Measurements from ENCODE around the gene TPCN2.

DNA sequence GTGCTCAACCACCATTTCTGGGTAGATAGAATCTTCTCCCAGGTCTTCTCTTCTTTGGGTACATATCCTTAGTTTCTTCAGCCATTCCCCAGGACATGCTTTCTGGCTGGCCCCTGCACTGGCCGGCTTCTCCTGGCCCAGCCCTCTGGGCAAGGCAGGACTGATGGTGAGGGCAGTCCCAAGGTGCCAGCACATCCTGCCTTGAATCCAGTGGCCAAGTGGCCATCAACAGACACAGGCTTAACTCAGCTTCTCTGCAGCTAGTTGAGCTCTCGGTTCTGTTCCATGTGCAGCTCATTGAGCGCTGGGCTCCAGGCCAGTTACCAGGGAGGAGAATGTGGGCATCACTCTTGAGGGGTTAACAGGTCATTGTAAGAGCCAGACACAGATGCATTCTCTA is 124.6 kb downstream of the TPCN2 start:
- TF ChIP-seq, protein P1, sequence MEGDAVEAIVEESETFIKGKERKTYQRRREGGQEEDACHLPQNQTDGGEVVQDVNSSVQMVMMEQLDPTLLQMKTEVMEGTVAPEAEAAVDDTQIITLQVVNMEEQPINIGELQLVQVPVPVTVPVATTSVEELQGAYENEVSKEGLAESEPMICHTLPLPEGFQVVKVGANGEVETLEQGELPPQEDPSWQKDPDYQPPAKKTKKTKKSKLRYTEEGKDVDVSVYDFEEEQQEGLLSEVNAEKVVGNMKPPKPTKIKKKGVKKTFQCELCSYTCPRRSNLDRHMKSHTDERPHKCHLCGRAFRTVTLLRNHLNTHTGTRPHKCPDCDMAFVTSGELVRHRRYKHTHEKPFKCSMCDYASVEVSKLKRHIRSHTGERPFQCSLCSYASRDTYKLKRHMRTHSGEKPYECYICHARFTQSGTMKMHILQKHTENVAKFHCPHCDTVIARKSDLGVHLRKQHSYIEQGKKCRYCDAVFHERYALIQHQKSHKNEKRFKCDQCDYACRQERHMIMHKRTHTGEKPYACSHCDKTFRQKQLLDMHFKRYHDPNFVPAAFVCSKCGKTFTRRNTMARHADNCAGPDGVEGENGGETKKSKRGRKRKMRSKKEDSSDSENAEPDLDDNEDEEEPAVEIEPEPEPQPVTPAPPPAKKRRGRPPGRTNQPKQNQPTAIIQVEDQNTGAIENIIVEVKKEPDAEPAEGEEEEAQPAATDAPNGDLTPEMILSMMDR (IDR thresholded peaks at IDR 0.05 in 4 of 5, conservative IDR thresholded peaks at IDR 0.05 in 1 of 5), result no peak
- TF ChIP-seq POLR2A (IDR thresholded peaks at IDR 0.05), result no peak

Measured in gastrocnemius medialis (tissue), 4 donors.